Muscle of leg (tissue), 11 donors: Measurements from ENCODE around the gene WNT3A. TPM values are rescaled to one million over a fixed set of nuclear protein-coding genes. Genes with fewer than 3 reads are reported as not detected.
A peak's percentile ranks its signal among the peaks of the same experiment; 100 is the strongest.

Experiments
- DNase-seq: peaks from one replicate; pipeline ENCODE4 v3.0.0; 2013
- H3K27ac ChIP-seq: one replicate; pipeline ENCODE4 v1.5.1; 2013; ENCODE audit warnings: mild to moderate bottlenecking, low read length, control low read depth
- H3K27me3 ChIP-seq: one replicate; pipeline ENCODE4 v1.6.1; 2013; ENCODE audit warnings: low read length; ENCODE audit not compliant: control insufficient read depth, insufficient read depth
- H3K36me3 ChIP-seq: one replicate; pipeline ENCODE4 v1.6.1; 2013; ENCODE audit warnings: low read length; ENCODE audit not compliant: control insufficient read depth, insufficient read depth
- H3K4me1 ChIP-seq: one replicate; pipeline ENCODE4 v1.6.1; 2013; ENCODE audit warnings: low read length; ENCODE audit not compliant: control insufficient read depth, insufficient read depth
- H3K4me3 ChIP-seq: one replicate; pipeline ENCODE4 v1.5.1; 2013; ENCODE audit warnings: low read length, control low read depth
- H3K9me3 ChIP-seq: replicated peaks from 2 replicates; pipeline ENCODE4 v1.6.1; 2013; ENCODE audit warnings: low read depth, low read length; ENCODE audit not compliant: control insufficient read depth
- WGBS: methylation state at CpG from one replicate; pipeline ENCODE4 v1.1.5; 2013; ENCODE audit warnings: missing lambda C conversion rate; ENCODE audit not compliant: insufficient coverage; 5-methylcytosine and 5-hydroxymethylcytosine counted together
- polyA plus RNA-seq, 8 donors: library from polyadenylated mRNA; unstranded; fragments of 120-200 nt; gene quantifications; one replicate each; pipeline versions ENCODE4 v1.2.1 to v1.2.3, GENCODE V29; 2013; ENCODE audit warnings: inconsistent platforms in 1 of 8, low replicate concordance in 1 of 8; ENCODE audit not compliant: insufficient read length in 8 of 8, insufficient read depth in 1 of 8
- total RNA-seq: library from RNA; stranded (reverse); fragments of 120-200 nt; gene quantifications from one replicate; pipeline ENCODE4 v1.2.4, GENCODE V29; 2013

The WNT3A gene
- total and polyA plus RNA-seq, 9 donors: 0.54 TPM; not detected in 8

GRCh38 chr1:228104526-228105269, 97.9 kb downstream of the WNT3A start:
- peaks cover 37% of the 10 kb centered on the region for H3K36me3 ChIP-seq
- H3K27me3 ChIP-seq: no peaks in the 10 kb centered on the region
- no peaks in the 10 kb centered on the region for H3K9me3 ChIP-seq
- no peak overlapping the region for H3K4me3 ChIP-seq
- WGBS: 66% methylated on average over 7 of the region's 7 CpGs
- peaks cover 43% of the 10 kb centered on the region for H3K4me1 ChIP-seq
- no peak overlapping the region for H3K27ac ChIP-seq
- no peak for DNase-seq

DNA sequence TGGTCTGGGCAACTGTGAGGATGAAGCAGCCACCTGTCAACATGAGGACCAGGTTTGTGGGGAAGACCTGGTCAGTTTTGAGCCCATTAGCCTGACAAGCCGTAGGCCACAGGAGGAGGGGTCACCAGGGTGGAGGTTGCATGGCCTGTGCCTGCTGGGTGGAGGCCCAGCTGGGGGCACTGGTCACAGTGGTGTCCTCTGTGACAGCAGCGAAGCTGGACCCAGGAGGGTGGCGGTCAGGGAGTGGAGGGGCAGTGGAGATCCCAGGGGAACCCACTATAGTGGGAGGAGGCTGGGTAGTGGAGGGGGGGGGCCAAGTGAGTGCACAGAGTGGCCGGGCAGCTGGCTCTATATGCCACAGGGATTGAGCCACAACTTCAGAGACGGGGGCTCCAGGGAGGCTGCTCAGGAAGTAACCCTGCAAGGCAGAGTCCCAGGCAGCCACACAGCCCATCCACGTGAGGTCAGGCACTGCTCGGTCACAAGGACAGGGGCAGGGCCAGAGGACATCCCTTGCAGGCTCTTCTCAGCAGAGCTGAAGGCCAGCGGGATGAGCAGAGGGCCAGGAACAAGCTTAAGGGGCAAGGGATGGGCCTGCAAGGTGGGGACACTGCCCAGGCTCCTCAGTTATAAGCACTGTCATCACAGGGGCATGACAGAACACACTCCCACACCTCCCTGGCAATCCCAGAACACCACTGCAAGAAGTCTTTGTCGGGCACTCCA, 98.6 kb downstream of the WNT3A start:
- 69% methylated on average over 8 of the region's 9 CpGs for WGBS
- peaks cover 32% of the 10 kb centered on the region for H3K36me3 ChIP-seq
- H3K9me3 ChIP-seq: no peaks in the 10 kb centered on the region
- H3K4me1 ChIP-seq: peaks cover 50% of the 10 kb centered on the region
- no peak overlapping the region for H3K27ac ChIP-seq
- no peaks in the 10 kb centered on the region for H3K27me3 ChIP-seq
- no peak for DNase-seq
- no peak overlapping the region for H3K4me3 ChIP-seq

DNA sequence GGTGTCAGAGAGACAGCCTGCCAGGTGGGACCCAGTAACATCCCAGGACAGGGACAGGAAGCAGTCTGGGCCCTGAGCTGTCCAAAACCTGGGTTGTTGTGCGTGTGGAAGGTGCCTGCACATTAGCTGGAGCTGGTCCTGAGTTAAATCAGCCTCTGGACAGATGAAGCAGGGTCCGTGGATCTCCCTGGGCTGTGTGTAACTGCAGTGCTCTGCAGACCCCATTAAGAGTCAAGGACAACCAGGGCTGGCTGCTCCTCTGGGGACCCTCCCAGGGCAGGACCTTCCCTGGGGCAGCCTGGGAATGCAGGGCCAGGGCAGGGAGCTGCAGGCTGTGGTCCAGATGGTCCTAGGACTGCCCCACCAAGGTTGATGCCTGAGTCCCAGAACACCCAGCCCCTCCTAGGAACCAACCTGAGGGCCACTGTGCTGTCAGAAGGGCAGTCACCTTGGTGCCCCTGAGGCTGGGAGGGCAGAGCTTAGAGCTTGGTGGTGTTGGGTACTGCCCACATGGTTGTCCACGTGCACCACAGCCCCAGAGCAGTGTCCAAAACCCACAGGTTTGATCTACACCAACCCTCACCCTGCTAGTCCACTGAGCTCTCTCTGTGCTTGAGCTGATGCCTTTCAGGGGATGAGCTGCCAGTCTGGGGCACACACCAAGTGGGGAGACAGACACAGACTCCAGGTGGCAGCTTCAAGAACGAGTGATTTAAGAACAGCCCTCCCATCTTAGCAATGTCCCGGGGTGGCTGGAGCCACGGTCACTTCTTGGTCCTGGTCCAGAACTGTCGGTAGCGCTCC, 99.4 kb downstream of the WNT3A start:
- peaks cover 25% of the 10 kb centered on the region for H3K36me3 ChIP-seq
- no peak overlapping the region for H3K27ac ChIP-seq
- H3K9me3 ChIP-seq: no peaks in the 10 kb centered on the region
- H3K4me3 ChIP-seq: no peak overlapping the region
- no peaks in the 10 kb centered on the region for H3K27me3 ChIP-seq
- 88% methylated on average over 6 of the region's 8 CpGs for WGBS
- no peak for DNase-seq
- H3K4me1 ChIP-seq: peaks cover 47% of the 10 kb centered on the region

- peaks cover 24% of the 10 kb centered on the region for H3K36me3 ChIP-seq
- peaks cover 43% of the 10 kb centered on the region for H3K4me1 ChIP-seq
- no peak overlapping the region for H3K27ac ChIP-seq
- 85% methylated on average over 9 of the region's 9 CpGs for WGBS
- no peak overlapping the region for H3K4me3 ChIP-seq
- H3K27me3 ChIP-seq: no peaks in the 10 kb centered on the region
- no peak for DNase-seq
- no peaks in the 10 kb centered on the region for H3K9me3 ChIP-seq
Measured at GRCh38 chr1:228106800-228107054, 99.9 kb downstream of the WNT3A start.

GRCh38 chr1:228107636-228108035, 100.8 kb downstream of the WNT3A start:
- Histone ChIP-seq H3K4me1 (peaks cover 35% of the 10 kb centered on the region), H3K27ac (no peak overlapping the region), H3K36me3 (peaks cover 24% of the 10 kb centered on the region), H3K27me3 (no peaks in the 10 kb centered on the region), H3K4me3 (no peak overlapping the region), H3K9me3 (no peaks in the 10 kb centered on the region)
- DNase-seq: no peak
- WGBS: 91% methylated on average over 19 of the region's 19 CpGs

DNA sequence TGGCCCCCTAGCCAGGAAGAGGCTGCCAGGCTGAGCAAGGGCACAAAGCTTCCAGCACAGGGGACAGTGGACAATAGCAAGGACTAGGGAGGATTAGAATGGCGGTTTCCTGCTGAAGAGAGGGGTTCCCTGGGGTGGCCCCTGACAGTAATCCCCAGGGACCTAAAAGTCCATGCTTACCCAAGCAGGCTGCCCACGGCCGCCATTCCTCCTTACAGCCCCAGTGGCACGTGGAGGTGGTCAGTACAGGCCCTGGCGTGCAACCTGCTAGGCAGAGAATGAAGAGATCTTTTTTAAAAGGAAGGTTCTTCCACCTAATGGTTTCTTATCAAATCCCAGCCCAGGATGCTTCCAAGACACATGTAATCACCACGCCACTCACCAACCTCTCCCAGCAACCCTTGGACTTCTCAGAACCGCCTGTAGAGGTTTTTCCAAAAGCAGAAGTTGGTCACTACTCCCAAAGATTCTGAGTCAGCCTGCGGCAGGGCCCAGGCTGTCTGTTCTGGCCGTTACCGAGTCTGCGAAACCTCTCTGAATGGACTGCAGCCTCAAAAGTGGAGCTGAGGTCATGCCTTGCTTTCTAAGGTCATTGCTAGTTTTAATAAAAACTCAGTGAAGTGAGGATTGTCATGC, 101.4 kb downstream of the WNT3A start:
- H3K27ac ChIP-seq: peak overlapping the region; percentile 67
- H3K36me3 ChIP-seq: peaks cover 24% of the 10 kb centered on the region
- WGBS: 70% methylated on average over 8 of the region's 11 CpGs
- H3K4me3 ChIP-seq: peak overlapping the region; percentile 93
- DNase-seq: no peak
- H3K9me3 ChIP-seq: no peaks in the 10 kb centered on the region
- no peaks in the 10 kb centered on the region for H3K27me3 ChIP-seq
- peaks cover 35% of the 10 kb centered on the region for H3K4me1 ChIP-seq

DNA sequence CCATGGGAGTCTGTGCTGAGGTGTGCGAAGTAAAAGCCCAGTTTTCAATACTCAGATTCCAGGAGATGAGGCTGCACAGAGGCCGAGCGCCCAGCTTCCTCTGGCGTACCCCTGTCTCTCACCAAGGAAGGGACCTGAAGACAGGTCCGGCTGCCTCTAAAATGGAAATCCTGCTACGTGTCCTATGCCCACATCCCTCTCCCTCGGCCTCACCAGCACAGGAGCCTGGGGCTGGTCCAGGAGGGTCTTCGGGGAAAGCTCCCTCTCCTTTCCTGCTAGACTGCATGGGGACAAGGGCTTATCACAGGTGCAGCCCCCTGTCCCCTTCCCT, 101.9 kb downstream of the WNT3A start:
- peak overlapping the region; percentile 67 for H3K27ac ChIP-seq
- DNase-seq: no peak
- 0% methylated on average over 7 of the region's 8 CpGs for WGBS
- H3K27me3 ChIP-seq: no peaks in the 10 kb centered on the region
- peak overlapping the region; percentile 93 for H3K4me3 ChIP-seq
- no peaks in the 10 kb centered on the region for H3K9me3 ChIP-seq
- peaks cover 31% of the 10 kb centered on the region for H3K4me1 ChIP-seq
- H3K36me3 ChIP-seq: peaks cover 24% of the 10 kb centered on the region

DNA sequence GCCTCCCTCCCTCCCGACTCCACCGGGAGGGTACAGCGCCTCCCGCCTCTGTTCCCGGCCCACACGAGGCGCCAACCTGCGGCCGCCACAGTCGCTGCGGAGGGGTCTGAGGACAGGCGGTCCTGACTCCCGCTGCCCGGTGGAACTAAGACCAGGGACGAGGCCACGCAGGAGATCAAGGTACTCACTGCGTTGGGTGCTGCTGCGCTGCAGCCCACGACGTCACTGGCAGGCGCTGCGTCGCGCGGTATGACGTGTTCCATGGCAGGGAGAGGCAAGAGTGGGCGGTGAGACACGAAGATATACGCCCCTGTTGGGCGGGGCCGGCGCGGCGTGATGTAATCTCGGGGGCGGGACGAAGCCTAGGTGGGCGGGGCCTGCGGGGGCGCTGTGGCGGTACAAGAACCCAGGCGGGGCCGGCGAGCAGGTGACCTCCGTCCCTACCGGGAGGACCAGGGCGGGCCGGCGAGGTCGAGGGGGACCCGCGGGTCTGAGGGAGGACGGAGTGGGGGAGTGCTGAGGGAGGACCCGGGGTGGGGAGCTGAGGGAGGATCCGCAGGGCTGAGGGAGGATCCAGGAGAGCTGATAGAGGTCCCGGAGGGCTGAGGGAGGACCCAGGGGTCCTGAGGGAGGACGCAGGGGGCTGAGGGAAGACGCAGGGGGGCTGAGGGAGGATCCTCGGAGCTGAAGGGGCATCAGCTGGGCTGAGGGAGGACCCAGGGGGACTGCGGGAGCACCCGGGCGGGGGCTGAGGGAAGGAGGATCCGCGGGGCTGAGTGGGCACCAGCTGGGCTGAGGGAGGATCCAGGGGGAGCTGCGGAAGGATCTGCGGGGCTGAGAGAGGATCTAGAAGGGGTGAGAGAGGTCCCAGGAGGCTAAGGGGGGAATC, 102.5 kb downstream of the WNT3A start, which contains the start of gene MRPL55:
MRPL55 (minus strand) TSS at position 227 of the 889 bp plus-strand sequence. CDS start 1,039 bp downstream, outside the sequence.
- WGBS: under 1% methylated on average over 66 of the region's 66 CpGs
- Histone ChIP-seq H3K36me3 (peaks cover 24% of the 10 kb centered on the region), H3K4me1 (peaks cover 25% of the 10 kb centered on the region)

DNA sequence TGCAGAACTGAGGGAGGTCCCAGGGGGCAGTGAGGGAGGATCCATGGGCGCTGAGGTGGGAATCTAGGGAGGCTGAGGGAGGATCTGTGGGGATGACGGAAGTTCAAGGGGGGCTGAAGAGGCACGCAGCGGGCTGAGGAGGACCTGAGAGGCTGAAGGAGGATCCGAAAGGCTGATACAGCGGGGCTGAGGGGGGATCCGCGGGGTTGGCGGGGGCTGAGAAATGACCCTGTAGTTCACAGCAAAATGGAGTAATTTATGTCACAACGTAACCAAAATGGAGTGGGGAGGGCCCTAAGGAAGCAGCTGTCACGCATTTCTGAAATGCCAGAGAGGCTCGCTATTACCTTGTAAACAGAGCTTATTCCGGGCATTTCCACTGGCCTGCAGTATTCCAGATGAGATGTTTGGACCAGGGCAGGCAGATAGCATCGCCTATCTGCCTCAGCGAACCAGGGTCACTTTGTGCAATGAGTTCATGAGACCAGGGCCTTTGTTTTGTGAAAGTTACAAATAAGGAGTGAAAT, 103.2 kb downstream of the WNT3A start:
- peak overlapping the region; percentile 93 for H3K4me3 ChIP-seq
- H3K9me3 ChIP-seq: no peaks in the 10 kb centered on the region
- H3K36me3 ChIP-seq: peaks cover 24% of the 10 kb centered on the region
- peak overlapping the region; percentile 84 for H3K27ac ChIP-seq
- DNase-seq: no peak
- peaks cover 18% of the 10 kb centered on the region for H3K4me1 ChIP-seq
- WGBS: 37% methylated on average over 15 of the region's 15 CpGs
- no peaks in the 10 kb centered on the region for H3K27me3 ChIP-seq

More for the DNA sequence above, 102.5 kb downstream of the WNT3A start, which contains the start of gene MRPL55:
- H3K27me3 ChIP-seq: no peaks in the 10 kb centered on the region
- H3K9me3 ChIP-seq: no peaks in the 10 kb centered on the region
- peak within 1 kb of the TSS; percentile 84 for H3K27ac ChIP-seq
- peak; percentile 99 for DNase-seq
- H3K4me3 ChIP-seq: peak within 1 kb of the TSS; percentile 93
